SK-N-SH (cell line): ENCODE results near the gene KIF12. TPM values are rescaled to one million over a fixed set of nuclear protein-coding genes. Genes with fewer than 3 reads are reported as not detected.

Experiments used
- CTCF ChIA-PET: fragments of 300-600, 350-600 bp; formaldehyde crosslinking; extraction: SDS; loops from one replicate; lab custom pipeline; 2021; lab: Yijun Ruan, JAX
- POLR2A ChIA-PET: fragments of 350-600 bp; sonication (Branson Sonifier 250); formaldehyde crosslinking; extraction: SDS; loops from one replicate; lab custom pipeline; 2020; ENCODE audit warnings: antibody characterized with exemption, inconsistent platforms; lab: Yijun Ruan, JAX
- DNase-seq: peaks from one replicate; pipeline ENCODE4 v3.0.0; 2012
- H2AFZ ChIP-seq: fragments of 200-600 bp; sonication (generic); 2 replicates; pipeline ENCODE4 v1.8.1; 2016; ENCODE audit warnings: antibody characterized with exemption, mild to moderate bottlenecking, low read depth
- H3F3A ChIP-seq: fragments of 200-600 bp; sonication (generic); replicated peaks from 2 replicates; pipeline ENCODE3; 2016; ENCODE audit warnings: antibody characterized with exemption, mild to moderate bottlenecking; ENCODE audit not compliant: insufficient read depth
- H3K27ac ChIP-seq, 2 experiments: fragments of 200-500 bp in 1 of 2; fragments of 200-600 bp in 1 of 2; sonication (Bioruptor generic) in 1 of 2; sonication (generic), shearing (Covaris generic) in 1 of 2; 2 replicates each; pipeline versions ENCODE4 v1.5.1 to v1.6.1; 2014 to 2016; ENCODE audit warnings: low read depth in 2 of 2, inconsistent platforms in 1 of 2, low read length in 1 of 2, mild to moderate bottlenecking in 1 of 2, mixed read lengths in 1 of 2
- H3K27me3 ChIP-seq: fragments of 200-600 bp; sonication (generic), shearing (Covaris generic); 2 replicates; pipeline ENCODE4 v1.6.1; 2016; ENCODE audit warnings: mixed run types; ENCODE audit not compliant: insufficient read depth
- H3K36me3 ChIP-seq, 2 experiments: fragments of 200-500 bp in 1 of 2; fragments of 200-600 bp in 1 of 2; sonication (Bioruptor generic) in 1 of 2; sonication (generic) in 1 of 2; replicated peaks in 1 of 2; 2 replicates each; pipeline versions ENCODE3 to v1.5.1; 2014 to 2016; ENCODE audit warnings: low read length in 1 of 2, mild to moderate bottlenecking in 1 of 2; ENCODE audit not compliant: insufficient read depth in 2 of 2, control insufficient read depth in 1 of 2
- H3K4me1 ChIP-seq, 2 experiments: fragments of 200-500 bp in 1 of 2; fragments of 200-600 bp in 1 of 2; sonication (Bioruptor generic) in 1 of 2; sonication (generic), shearing (Covaris generic) in 1 of 2; 2 replicates each; pipeline versions ENCODE4 v1.5.1 to v1.6.1; 2014 to 2016; ENCODE audit warnings: low read depth in 1 of 2, low read length in 1 of 2, mixed run types in 1 of 2; ENCODE audit not compliant: insufficient read depth in 2 of 2, control insufficient read depth in 1 of 2
- H3K4me2 ChIP-seq: fragments of 200-600 bp; sonication (generic), shearing (Covaris generic); 2 replicates; pipeline ENCODE4 v1.6.1; 2017; ENCODE audit warnings: mixed run types
- H3K4me3 ChIP-seq, 2 experiments: fragments of 200-500 bp in 1 of 2; fragments of 200-600 bp in 1 of 2; sonication (Bioruptor generic) in 1 of 2; sonication (generic), shearing (Covaris generic) in 1 of 2; 2 replicates each; pipeline versions ENCODE4 v1.5.1 to v1.8.1; 2014 to 2016; ENCODE audit warnings: low read depth in 2 of 2, inconsistent platforms in 1 of 2, low read length in 1 of 2, mild to moderate bottlenecking in 1 of 2, mixed read lengths in 1 of 2, moderate library complexity in 1 of 2
- H3K79me2 ChIP-seq: fragments of 200-600 bp; sonication (generic); 2 replicates; pipeline ENCODE4 v1.8.1; 2017; ENCODE audit warnings: mild to moderate bottlenecking; ENCODE audit not compliant: insufficient read depth
- H3K9ac ChIP-seq: fragments of 200-600 bp; sonication (generic); 2 replicates; pipeline ENCODE4 v1.6.1; 2017; ENCODE audit warnings: mixed run types
- H3K9me2 ChIP-seq: fragments of 200-600 bp; sonication (generic); 2 replicates; pipeline ENCODE4 v1.6.1; 2017; ENCODE audit warnings: mixed run types
- H3K9me3 ChIP-seq: fragments of 200-600 bp; sonication (generic); 2 replicates; pipeline ENCODE4 v1.6.1; 2017; ENCODE audit warnings: mixed run types, mild to moderate bottlenecking, moderate library complexity
- H4K20me1 ChIP-seq: fragments of 200-600 bp; sonication (generic); 2 replicates; pipeline ENCODE4 v1.6.1; 2017; ENCODE audit warnings: mild to moderate bottlenecking, mixed run types; ENCODE audit not compliant: insufficient read depth
- EP300 ChIP-seq, 2 experiments: IDR thresholded peaks; 2 replicates each; pipeline versions ENCODE4 v1.4.0 to v1.6.1; 2012; ENCODE audit warnings: borderline replicate concordance in 1 of 2, low read depth in 1 of 2, low read length in 1 of 2
- EZH2phosphoT487 ChIP-seq: fragments of 200-600 bp; sonication (generic); IDR thresholded peaks from 2 replicates; pipeline ENCODE4 v1.6.1; 2017; ENCODE audit warnings: low read depth, mixed run types, mild to moderate bottlenecking, antibody characterized with exemption, moderate library complexity, borderline replicate concordance
- FOXJ3 ChIP-seq: sonication (generic); formaldehyde crosslinking; IDR thresholded peaks from 2 replicates; pipeline ENCODE4 v1.5.1; 2020; ENCODE audit warnings: mild to moderate bottlenecking, missing genetic modification reagents
- JUND ChIP-seq: IDR thresholded peaks from 2 replicates; pipeline ENCODE4 v1.4.0; 2012
- MXI1 ChIP-seq: IDR thresholded peaks from 2 replicates; pipeline ENCODE4 v1.6.1; 2012; ENCODE audit warnings: mild to moderate bottlenecking, low read depth, low read length, improper control_type of control experiment
- POLR2AphosphoS5 ChIP-seq: IDR thresholded peaks from 2 replicates; pipeline ENCODE4 v1.6.1; 2012; ENCODE audit warnings: low read depth, low read length
- RAD21 ChIP-seq: IDR thresholded peaks from 2 replicates; pipeline ENCODE4 v1.6.1; 2012; ENCODE audit warnings: mild to moderate bottlenecking, low read length
- RXRA ChIP-seq: IDR thresholded peaks from 2 replicates; pipeline ENCODE4 v1.4.0; 2012; ENCODE audit warnings: low read depth, mild to moderate bottlenecking, borderline replicate concordance
- SMC3 ChIP-seq: IDR thresholded peaks from 2 replicates; pipeline ENCODE4 v1.6.1; 2012; ENCODE audit warnings: low read depth, low read length, improper control_type of control experiment
- TAF1 ChIP-seq: IDR thresholded peaks from 2 replicates; pipeline ENCODE4 v1.6.1; 2012; ENCODE audit warnings: low read depth, mild to moderate bottlenecking, low read length, moderate library complexity, borderline replicate concordance
- TCF12 ChIP-seq: IDR thresholded peaks from 2 replicates; pipeline ENCODE4 v1.4.0; 2012
- TEAD4 ChIP-seq: IDR thresholded peaks from 2 replicates; pipeline ENCODE4 v1.4.0; 2012; ENCODE audit warnings: mild to moderate bottlenecking, borderline replicate concordance; ENCODE audit not compliant: insufficient read depth
- WGBS: methylation state at CpG from one replicate; pipeline ENCODE4 v1.1.6; 2017; ENCODE audit warnings: low lambda C conversion rate; 5-methylcytosine and 5-hydroxymethylcytosine counted together
- polyA plus RNA-seq, 3 experiments: library from polyadenylated mRNA; depleted of rRNA; stranded (reverse); fragments of >200 nt; gene quantifications; 2 replicates each; pipeline ENCODE4 v1.2.3, GENCODE V29; 2012

KIF12 gene
- polyA plus RNA-seq, 1 of the 3 experiments (the other 2 are of a cell fraction): 0.35 TPM

- no peaks in the 10 kb centered on the region; a peak in 1 of 4 replicates for H3K4me1 ChIP-seq
- 40% methylated on average over 7 of the region's 9 CpGs for WGBS
- H2AFZ ChIP-seq: no peak overlapping the region
- H3K36me3 ChIP-seq: no peaks in the 10 kb centered on the region
- no peaks in the 10 kb centered on the region for H3K79me2 ChIP-seq
- no peak overlapping the region for H3K4me3 ChIP-seq
- POLR2A ChIA-PET: no interaction called here
- H3K9me2 ChIP-seq: no peaks in the 10 kb centered on the region
- H3K9me3 ChIP-seq: no peaks in the 10 kb centered on the region
- no peak for TF ChIP-seq POLR2AphosphoS5
- TF ChIP-seq MXI1: no peak
- TF ChIP-seq RXRA: no peak
- no peak for DNase-seq
- H3F3A ChIP-seq: no peaks in the 10 kb centered on the region
- no peak overlapping the region for H3K4me2 ChIP-seq
- H3K9ac ChIP-seq: no peak overlapping the region
- CTCF ChIA-PET: interaction anchor here (1.5 to 5.0 kb wide), 3 partner anchors 12 to 171 kb away, joined by 3 to 28 read pairs (median 8); partner anchors contain the start of gene COL27A1
- H3K27ac ChIP-seq: no peak overlapping the region
- no peaks in the 10 kb centered on the region for H4K20me1 ChIP-seq
- peaks cover 5% of the 10 kb centered on the region; the same call in 1 of the 2 replicates for H3K27me3 ChIP-seq
These were observed 20.4 kb upstream of the KIF12 start for GRCh38 chr9:114119242-114120191.

DNA sequence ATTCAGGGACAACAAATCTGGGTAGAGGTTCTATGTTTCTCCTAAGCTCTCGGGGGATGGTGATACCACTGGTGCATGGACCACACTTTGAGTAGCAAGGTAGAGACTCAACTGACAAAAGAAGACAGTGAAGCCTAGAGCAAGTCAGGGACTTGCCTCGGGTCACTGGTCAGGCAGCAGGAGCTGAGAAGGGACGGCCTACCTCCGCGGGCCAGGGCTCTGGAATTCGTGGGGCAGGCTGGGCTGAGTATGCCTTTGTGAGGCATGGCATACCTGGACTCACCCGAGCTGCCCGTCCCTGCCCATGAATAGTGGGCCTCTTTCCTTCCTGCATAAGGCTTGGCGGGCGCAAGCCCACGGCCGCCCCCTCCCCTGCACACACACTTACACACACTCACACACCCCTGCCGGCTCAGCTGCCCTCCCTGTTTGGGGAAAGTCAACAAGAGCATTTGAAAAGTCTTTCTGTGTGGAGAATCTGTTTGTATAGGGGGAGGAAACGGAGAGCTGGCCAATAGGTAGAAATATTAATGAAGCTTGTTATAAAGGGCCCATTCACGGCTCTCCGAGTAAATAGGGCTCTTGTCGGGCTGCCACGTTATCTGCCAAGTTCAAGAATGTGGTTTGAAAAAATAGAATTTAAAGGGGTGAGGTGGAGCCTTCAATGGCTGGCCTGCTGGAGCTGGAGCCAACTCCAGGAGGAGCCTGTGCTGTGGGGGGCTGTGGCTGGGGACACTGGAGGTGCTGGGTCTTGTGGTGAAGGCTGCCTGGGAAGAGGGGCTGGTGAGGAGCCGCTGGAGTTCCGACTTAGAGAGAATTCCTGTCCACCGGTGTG is 19.1 kb upstream of the KIF12 start:
- Histone ChIP-seq H3K27ac (no peak overlapping the region), H3K27me3 (peaks cover 5% of the 10 kb centered on the region; the same call in 1 of the 2 replicates), H2AFZ (no peak overlapping the region), H3F3A (no peaks in the 10 kb centered on the region), H3K9me3 (no peaks in the 10 kb centered on the region), H3K4me2 (no peak overlapping the region), H4K20me1 (no peaks in the 10 kb centered on the region), H3K9me2 (no peaks in the 10 kb centered on the region), H3K4me3 (no peak overlapping the region), H3K4me1 (no peaks in the 10 kb centered on the region; a peak in 1 of 4 replicates), H3K9ac (no peak overlapping the region), H3K79me2 (no peaks in the 10 kb centered on the region), H3K36me3 (no peaks in the 10 kb centered on the region)
- ChIA-PET POLR2A (no interaction called here), CTCF (interaction anchor here (0.6 to 5.0 kb wide), 7 partner anchors 11 to 173 kb away, joined by 3 to 28 read pairs (median 3); partner anchors contain the start of gene COL27A1)
- 59% methylated on average over 8 of the region's 21 CpGs for WGBS
- DNase-seq: no peak
- no peak for TF ChIP-seq TCF12
- no peak for TF ChIP-seq TEAD4
- no peak for TF ChIP-seq JUND
- TF ChIP-seq FOXJ3 (CRISPR knock-in tag): no peak
- TF ChIP-seq SMC3: no peak
- no peak for TF ChIP-seq RAD21
- TF ChIP-seq TAF1: no peak
- no peak for TF ChIP-seq EZH2phosphoT487
- no peak for TF ChIP-seq EP300 (IDR thresholded peaks at IDR 0.05; ENCODE audit: borderline replicate concordance in 1 of 2, low read depth in 1 of 2, low read length in 1 of 2)
